Immature natural killer cell (primary cell): ENCODE measurements around the gene SIGMAR1. TPM values are rescaled to one million over a fixed set of nuclear protein-coding genes. Genes with fewer than 3 reads are reported as not detected.

Experiments used
- DNase-seq, 3 donors: peaks; one replicate each; pipeline ENCODE4 v3.0.0; 2022; ENCODE audit warnings: mixed read lengths in 1 of 3
- H3K27ac Mint-ChIP-seq, 6 donors: one replicate each; pipeline ENCODE4 v1.8.0; 2020; ENCODE audit warnings: mixed read lengths in 6 of 6, mild to moderate bottlenecking in 5 of 6, inconsistent platforms in 4 of 6, moderate library complexity in 3 of 6
- H3K27me3 Mint-ChIP-seq, 3 donors: one replicate each; pipeline ENCODE4 v1.8.0; 2020 to 2021; ENCODE audit warnings: low read depth in 3 of 3, mild to moderate bottlenecking in 3 of 3, mixed read lengths in 3 of 3, moderate library complexity in 3 of 3, inconsistent platforms in 1 of 3
- H3K36me3 Mint-ChIP-seq, 3 donors: one replicate each; pipeline ENCODE4 v1.8.0; 2020; ENCODE audit warnings: mixed read lengths in 3 of 3, inconsistent platforms in 2 of 3, mild to moderate bottlenecking in 2 of 3
- H3K4me1 Mint-ChIP-seq, 2 donors: one replicate each; pipeline ENCODE4 v1.8.0; 2020; ENCODE audit warnings: inconsistent platforms in 2 of 2, mild to moderate bottlenecking in 2 of 2, mixed read lengths in 2 of 2, moderate library complexity in 1 of 2
- H3K4me3 Mint-ChIP-seq, 5 donors: one replicate each; pipeline ENCODE4 v1.8.0; 2020; ENCODE audit warnings: mild to moderate bottlenecking in 5 of 5, mixed read lengths in 5 of 5, inconsistent platforms in 3 of 5, moderate library complexity in 3 of 5
- H3K9me3 Mint-ChIP-seq, 6 donors: one replicate each; pipeline ENCODE4 v1.8.0; 2020; ENCODE audit warnings: mild to moderate bottlenecking in 6 of 6, mixed read lengths in 6 of 6, inconsistent platforms in 4 of 6, moderate library complexity in 3 of 6
- polyA plus RNA-seq, 3 donors: library from polyadenylated mRNA; unstranded; fragments of 300-500 nt; fragmentation: Illumina TruSeq; gene quantifications; one replicate each; pipeline ENCODE4 v1.2.3, GENCODE V29; 2021

The SIGMAR1 gene
- polyA plus RNA-seq, 3 donors from 2014 or later, result 75.8 to 135 (median 85.2) TPM

GRCh38 chr9:34665067-34665380 is 27.4 kb upstream of the SIGMAR1 start:
- peaks cover 0 to 11% (median 3%) of the 10 kb centered on the region in 3 donors for H3K36me3 Mint-ChIP-seq
- H3K27me3 Mint-ChIP-seq, result peaks cover 3 to 13% (median 7%) of the 10 kb centered on the region in 3 donors
- H3K4me3 Mint-ChIP-seq, result peak overlapping the region; percentile 82 to 91 (median 88)
- peaks cover 13 to 18% of the 10 kb centered on the region in 2 donors for H3K4me1 Mint-ChIP-seq
- H3K27ac Mint-ChIP-seq, result peak overlapping the region; percentile 91 to 94 (median 93)
- peaks cover 0 to 2% (median 0%) of the 10 kb centered on the region in 6 donors for H3K9me3 Mint-ChIP-seq
- DNase-seq, result no peak

GRCh38 chr9:34664281-34665066 is 26.9 kb upstream of the SIGMAR1 start:
- Mint-ChIP-seq H3K4me3 (peak overlapping the region; percentile 82 to 91 (median 88)), H3K36me3 (peaks cover 0 to 11% (median 3%) of the 10 kb centered on the region in 3 donors), H3K27me3 (peaks cover 3 to 14% (median 7%) of the 10 kb centered on the region in 3 donors), H3K4me1 (peaks cover 13 to 18% of the 10 kb centered on the region in 2 donors), H3K9me3 (peaks cover 0 to 2% (median 0%) of the 10 kb centered on the region in 6 donors), H3K27ac (peak overlapping the region; percentile 88 to 94 (median 92))
- DNase-seq, result peak; percentile 63 to 70 (median 65)

GRCh38 chr9:34663303-34663605 is 25.7 kb upstream of the SIGMAR1 start:
- no peak for DNase-seq
- H3K9me3 Mint-ChIP-seq, result no peaks in the 10 kb centered on the region
- H3K27me3 Mint-ChIP-seq, result peaks cover 4 to 14% (median 7%) of the 10 kb centered on the region in 3 donors
- H3K36me3 Mint-ChIP-seq, result peaks cover 0 to 11% (median 3%) of the 10 kb centered on the region in 3 donors
- H3K4me1 Mint-ChIP-seq, result peaks cover 13 to 18% of the 10 kb centered on the region in 2 donors
- peak overlapping the region in 3 of 6 donors; percentile 19 to 94 (median 49) for H3K27ac Mint-ChIP-seq
- no peak overlapping the region for H3K4me3 Mint-ChIP-seq

GRCh38 chr9:34662526-34663302 is 25.1 kb upstream of the SIGMAR1 start, which contains the start of gene CCL27:
CCL27 (minus strand) TSS chr9:34662657; CDS start chr9:34662633, 24 bp downstream.
- no peaks in the 10 kb centered on the region for H3K9me3 Mint-ChIP-seq
- peaks cover 4 to 14% (median 7%) of the 10 kb centered on the region in 3 donors for H3K27me3 Mint-ChIP-seq
- peak within 1 kb of the TSS in 4 of 6 donors; percentile 19 to 94 (median 60) for H3K27ac Mint-ChIP-seq
- peaks cover 13 to 18% of the 10 kb centered on the region in 2 donors for H3K4me1 Mint-ChIP-seq
- peaks cover 0 to 11% (median 3%) of the 10 kb centered on the region in 3 donors for H3K36me3 Mint-ChIP-seq
- no peak within 1 kb of the TSS for H3K4me3 Mint-ChIP-seq
- DNase-seq, result no peak

- Mint-ChIP-seq H3K27ac (no peak overlapping the region), H3K36me3 (peaks cover 0 to 11% (median 3%) of the 10 kb centered on the region in 3 donors), H3K4me3 (no peak overlapping the region), H3K4me1 (peaks cover 7 to 8% of the 10 kb centered on the region in 2 donors), H3K27me3 (peaks cover 0 to 7% (median 3%) of the 10 kb centered on the region in 3 donors), H3K9me3 (no peaks in the 10 kb centered on the region)
- DNase-seq, result no peak
Observed at GRCh38 chr9:34659592-34660253, 22.1 kb upstream of the SIGMAR1 start.

- DNase-seq, result no peak
- no peaks in the 10 kb centered on the region for H3K9me3 Mint-ChIP-seq
- H3K27me3 Mint-ChIP-seq, result peaks cover 0 to 7% (median 3%) of the 10 kb centered on the region in 3 donors
- H3K27ac Mint-ChIP-seq, result no peak overlapping the region
- H3K36me3 Mint-ChIP-seq, result peaks cover 0 to 11% (median 3%) of the 10 kb centered on the region in 3 donors
- no peaks in the 10 kb centered on the region for H3K4me1 Mint-ChIP-seq
- no peak overlapping the region for H3K4me3 Mint-ChIP-seq
Observed at GRCh38 chr9:34658461-34658860, 20.9 kb upstream of the SIGMAR1 start.

- Mint-ChIP-seq H3K27me3 (peaks cover 0 to 7% (median 3%) of the 10 kb centered on the region in 3 donors), H3K9me3 (no peaks in the 10 kb centered on the region), H3K4me3 (no peak overlapping the region), H3K4me1 (peaks cover 12 to 15% of the 10 kb centered on the region in 2 donors), H3K36me3 (peaks cover 0 to 11% (median 7%) of the 10 kb centered on the region in 3 donors), H3K27ac (no peak overlapping the region)
- DNase-seq, result no peak
Observed at GRCh38 chr9:34656992-34657391, 19.4 kb upstream of the SIGMAR1 start.

- H3K4me3 Mint-ChIP-seq, result no peak overlapping the region
- no peaks in the 10 kb centered on the region for H3K9me3 Mint-ChIP-seq
- DNase-seq, result no peak
- peaks cover 0 to 5% (median 1%) of the 10 kb centered on the region in 3 donors for H3K36me3 Mint-ChIP-seq
- H3K27me3 Mint-ChIP-seq, result peaks cover 0 to 3% (median 2%) of the 10 kb centered on the region in 3 donors
- no peak overlapping the region for H3K27ac Mint-ChIP-seq
- peaks cover 12 to 15% of the 10 kb centered on the region in 2 donors for H3K4me1 Mint-ChIP-seq
Observed at GRCh38 chr9:34655394-34655793, 17.8 kb upstream of the SIGMAR1 start.

GRCh38 chr9:34654323-34655051 is 16.9 kb upstream of the SIGMAR1 start:
- peaks cover 12 to 17% of the 10 kb centered on the region in 2 donors for H3K4me1 Mint-ChIP-seq
- H3K9me3 Mint-ChIP-seq, result no peaks in the 10 kb centered on the region
- no peak for DNase-seq
- H3K36me3 Mint-ChIP-seq, result peaks cover under 1 to 5% (median 2%) of the 10 kb centered on the region in 3 donors
- H3K27me3 Mint-ChIP-seq, result peaks cover 0 to 3% (median under 1%) of the 10 kb centered on the region in 3 donors
- no peak overlapping the region for H3K4me3 Mint-ChIP-seq
- H3K27ac Mint-ChIP-seq, result no peak overlapping the region

- Mint-ChIP-seq H3K4me3 (no peak overlapping the region), H3K36me3 (peaks cover 7 to 11% (median 10%) of the 10 kb centered on the region in 3 donors), H3K4me1 (peaks cover 18 to 26% of the 10 kb centered on the region in 2 donors), H3K27ac (peak overlapping the region in 3 of 6 donors; percentile 23 to 73 (median 29)), H3K27me3 (peaks cover 0 to 3% (median 0%) of the 10 kb centered on the region in 3 donors), H3K9me3 (no peaks in the 10 kb centered on the region)
- no peak for DNase-seq
Observed at GRCh38 chr9:34653151-34654072, 15.8 kb upstream of the SIGMAR1 start.

GRCh38 chr9:34652602-34653000 is 15.0 kb upstream of the SIGMAR1 start:
- peak overlapping the region in 3 of 6 donors; percentile 18 to 73 (median 48) for H3K27ac Mint-ChIP-seq
- H3K27me3 Mint-ChIP-seq, result peaks cover 0 to 2% (median 1%) of the 10 kb centered on the region in 3 donors
- H3K9me3 Mint-ChIP-seq, result no peaks in the 10 kb centered on the region
- H3K36me3 Mint-ChIP-seq, result peaks cover 9 to 14% (median 13%) of the 10 kb centered on the region in 3 donors
- DNase-seq, result no peak
- peak overlapping the region in 1 of 5 donors; percentile 36 for H3K4me3 Mint-ChIP-seq
- H3K4me1 Mint-ChIP-seq, result peaks cover 24 to 34% of the 10 kb centered on the region in 2 donors
